AG10803 (cell line): ENCODE results near the gene LYPD6.

Experiments used
- DNase-seq: peaks from one replicate; pipeline ENCODE4 v3.0.0; 2010; ENCODE audit warnings: low read depth
- H3K4me3 ChIP-seq: 2 replicates; pipeline ENCODE4 v1.5.1; 2011; ENCODE audit warnings: mild to moderate bottlenecking, low read length, control low read depth
- TF ChIP-seq, protein P1 (sequence below): conservative IDR thresholded peaks from 2 replicates; pipeline ENCODE4 v1.5.1; 2011; ENCODE audit warnings: mild to moderate bottlenecking, low read length, control low read depth, inconsistent platforms

The LYPD6 gene

DNA sequence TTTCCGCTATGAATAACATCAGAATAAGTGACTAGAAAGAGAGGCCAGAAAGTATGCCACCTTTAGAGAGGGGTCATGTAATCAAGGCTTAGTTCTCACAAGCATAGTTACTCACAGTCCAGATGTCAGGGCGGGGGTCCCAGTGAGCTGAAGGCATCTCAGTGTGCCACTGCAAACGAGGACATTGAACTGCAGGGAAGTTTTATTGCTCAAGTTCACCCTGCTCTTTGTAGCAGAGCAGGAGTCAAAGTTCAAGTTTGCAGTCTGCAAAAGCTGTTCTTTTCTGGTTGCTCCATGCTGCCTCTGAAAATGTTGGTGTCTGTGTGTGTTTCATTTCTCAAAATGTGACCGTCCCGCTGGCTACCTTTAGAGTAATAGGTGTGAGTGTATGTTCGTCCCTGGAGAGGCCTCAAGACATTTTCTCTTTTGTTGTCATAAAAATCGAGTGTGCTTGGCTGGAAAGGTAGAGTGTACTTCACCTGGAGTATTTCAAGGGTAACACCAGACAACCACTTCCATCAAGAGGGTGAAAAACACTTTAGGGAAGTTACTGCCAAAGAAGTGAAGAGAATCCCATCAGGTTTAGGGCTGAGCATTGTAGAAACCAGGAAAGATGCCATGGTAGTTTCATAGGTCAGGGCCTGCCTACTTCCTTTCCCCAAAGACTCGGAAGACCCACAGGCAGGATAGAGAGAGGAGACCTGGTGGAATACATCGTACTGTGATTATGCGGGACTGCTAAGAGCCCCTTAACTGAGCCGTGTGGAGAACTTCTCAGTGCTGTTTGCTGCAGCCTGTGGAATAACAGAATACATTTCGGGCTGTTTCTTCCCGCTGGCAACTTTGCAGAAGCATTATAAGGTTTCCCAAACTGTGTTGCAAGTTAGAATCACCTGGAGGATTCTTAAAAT is 89.9 kb downstream of the LYPD6 start:
- DNase-seq: no peak
- no peak overlapping the region for H3K4me3 ChIP-seq

DNA sequence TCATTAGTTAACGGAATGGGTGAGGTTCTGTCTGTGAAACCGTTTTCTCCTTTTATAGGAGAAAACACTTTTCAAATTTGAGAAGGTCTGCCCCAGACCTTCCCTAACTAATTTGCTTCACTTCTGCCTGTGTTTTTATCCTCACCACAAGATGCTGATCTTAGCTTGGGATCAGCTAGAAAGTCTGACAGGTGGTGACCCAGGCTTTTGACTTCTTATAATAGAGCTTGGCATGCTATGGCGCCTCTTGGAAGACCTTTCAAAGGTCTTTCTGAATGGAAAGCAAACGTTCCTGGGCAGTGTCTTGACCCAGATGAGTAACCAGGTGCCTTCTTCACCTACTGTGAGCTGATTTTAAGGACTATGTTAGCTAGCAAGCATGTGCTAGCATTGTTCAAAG is 91.4 kb downstream of the LYPD6 start:
- no peak overlapping the region for H3K4me3 ChIP-seq

More for the DNA sequence above, 89.9 kb downstream of the LYPD6 start:
- TF ChIP-seq, protein P1, sequence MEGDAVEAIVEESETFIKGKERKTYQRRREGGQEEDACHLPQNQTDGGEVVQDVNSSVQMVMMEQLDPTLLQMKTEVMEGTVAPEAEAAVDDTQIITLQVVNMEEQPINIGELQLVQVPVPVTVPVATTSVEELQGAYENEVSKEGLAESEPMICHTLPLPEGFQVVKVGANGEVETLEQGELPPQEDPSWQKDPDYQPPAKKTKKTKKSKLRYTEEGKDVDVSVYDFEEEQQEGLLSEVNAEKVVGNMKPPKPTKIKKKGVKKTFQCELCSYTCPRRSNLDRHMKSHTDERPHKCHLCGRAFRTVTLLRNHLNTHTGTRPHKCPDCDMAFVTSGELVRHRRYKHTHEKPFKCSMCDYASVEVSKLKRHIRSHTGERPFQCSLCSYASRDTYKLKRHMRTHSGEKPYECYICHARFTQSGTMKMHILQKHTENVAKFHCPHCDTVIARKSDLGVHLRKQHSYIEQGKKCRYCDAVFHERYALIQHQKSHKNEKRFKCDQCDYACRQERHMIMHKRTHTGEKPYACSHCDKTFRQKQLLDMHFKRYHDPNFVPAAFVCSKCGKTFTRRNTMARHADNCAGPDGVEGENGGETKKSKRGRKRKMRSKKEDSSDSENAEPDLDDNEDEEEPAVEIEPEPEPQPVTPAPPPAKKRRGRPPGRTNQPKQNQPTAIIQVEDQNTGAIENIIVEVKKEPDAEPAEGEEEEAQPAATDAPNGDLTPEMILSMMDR: no peak

DNA sequence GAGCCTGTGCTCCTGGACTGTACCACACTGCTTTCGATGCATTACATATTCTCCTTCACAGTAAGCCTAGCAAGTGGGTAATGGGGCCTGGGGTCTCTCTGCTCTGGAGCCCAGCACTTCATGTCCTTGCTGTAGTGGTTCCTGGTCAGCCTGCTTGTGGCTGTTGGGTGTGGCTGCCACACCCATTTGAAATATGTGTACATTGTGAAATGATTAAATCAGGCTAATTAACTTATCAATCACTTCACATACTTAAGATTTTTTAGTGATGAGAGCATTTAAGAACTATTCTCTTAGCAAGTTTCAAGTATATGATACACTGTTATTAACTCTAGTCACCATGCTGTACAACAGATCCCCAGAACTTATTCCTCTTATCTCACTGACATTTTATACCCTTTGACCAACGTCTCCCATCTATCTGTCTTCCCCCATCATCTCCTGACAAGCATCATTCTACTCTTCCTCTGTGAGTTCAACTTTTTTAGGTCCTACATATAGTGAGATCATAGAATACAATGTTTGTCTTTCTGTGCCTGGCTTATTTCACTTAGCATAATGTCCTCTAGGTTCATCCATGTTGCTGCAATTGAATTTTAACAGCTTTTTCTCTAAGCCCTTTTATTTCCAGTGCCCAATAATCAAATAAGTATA is 92.1 kb downstream of the LYPD6 start:
- peak; percentile 76 for DNase-seq
- no peak overlapping the region for H3K4me3 ChIP-seq
- TF ChIP-seq, protein P1: no peak

More for the DNA sequence above, 91.4 kb downstream of the LYPD6 start:
- DNase-seq: no peak
- TF ChIP-seq, protein P1: no peak

DNA sequence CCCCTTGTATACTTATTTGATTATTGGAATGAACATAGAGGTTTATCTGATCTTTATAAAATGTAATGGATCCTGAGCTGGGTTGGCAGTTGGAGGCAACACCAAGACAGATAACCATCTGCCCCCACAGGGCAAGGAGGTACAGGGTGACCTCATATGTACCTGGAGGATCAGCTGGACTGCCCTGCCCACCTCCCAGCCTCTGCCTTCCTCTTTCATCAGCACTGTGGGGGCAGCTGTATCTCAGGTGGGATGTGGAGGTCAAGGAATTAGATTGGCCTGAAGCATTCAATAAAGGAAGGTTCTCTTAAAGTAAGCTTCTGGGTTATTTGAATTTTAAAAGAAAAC is 92.6 kb downstream of the LYPD6 start:
- no peak for DNase-seq
- H3K4me3 ChIP-seq: no peak overlapping the region
- TF ChIP-seq, protein P1: no peak

DNA sequence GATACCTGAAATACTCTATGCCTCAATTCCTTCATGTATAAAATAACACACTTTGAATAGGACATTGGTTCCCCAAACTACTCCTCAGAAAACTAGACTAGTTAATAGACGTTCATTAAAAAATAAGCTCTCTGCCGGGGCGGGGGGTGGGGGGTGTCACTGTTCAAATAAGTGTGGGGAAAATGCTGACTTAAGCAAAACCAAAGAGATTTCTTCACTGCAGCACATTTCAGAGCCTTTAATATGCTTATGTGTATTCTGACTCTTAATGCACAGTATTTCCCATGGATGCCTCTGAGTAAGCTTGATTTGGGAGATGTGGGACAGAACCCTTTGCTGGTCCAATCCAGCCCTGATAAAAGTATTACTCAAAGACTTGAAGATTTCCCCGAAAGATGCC is 93.2 kb downstream of the LYPD6 start:
- DNase-seq: no peak
- no peak overlapping the region for H3K4me3 ChIP-seq
- TF ChIP-seq, protein P1: no peak

DNA sequence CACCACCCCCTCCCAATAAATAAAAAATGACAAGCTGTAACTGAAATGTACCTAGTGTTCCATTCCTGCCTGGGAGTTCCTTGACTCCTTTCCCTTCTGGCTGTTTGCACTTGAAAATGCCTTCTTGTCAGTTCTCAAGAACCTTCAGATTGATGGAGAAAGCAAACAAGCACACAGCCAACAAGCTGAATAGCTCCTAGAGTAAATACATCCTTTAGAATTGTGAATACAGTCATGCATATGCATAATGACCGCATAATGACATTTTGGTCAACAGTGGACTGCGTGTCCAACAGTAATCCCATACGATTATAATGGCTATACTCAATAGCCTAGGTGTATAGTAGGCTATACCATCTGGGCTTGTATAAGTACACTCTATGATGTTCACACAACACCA is 97.0 kb downstream of the LYPD6 start:
- H3K4me3 ChIP-seq: no peak overlapping the region
- TF ChIP-seq, protein P1: no peak
- DNase-seq: no peak

DNA sequence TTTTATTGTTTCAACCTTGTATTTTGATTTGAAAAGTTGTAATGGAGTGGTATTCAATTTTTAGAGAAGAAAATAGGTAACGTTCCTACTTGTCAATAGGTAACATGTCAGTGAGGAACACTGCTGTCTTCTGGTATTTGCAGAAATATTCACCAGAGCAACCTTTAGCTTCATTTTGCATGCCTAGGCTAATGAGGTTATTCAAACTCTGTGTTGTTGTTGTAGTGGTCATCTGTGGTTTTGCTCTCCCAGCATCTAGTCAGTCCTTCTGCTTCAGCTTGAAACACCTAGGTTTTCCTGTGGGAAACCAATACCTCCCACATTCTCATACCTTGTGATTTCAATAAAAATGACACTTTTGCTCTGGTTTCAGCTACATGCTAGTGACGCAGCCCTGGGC is 98.4 kb downstream of the LYPD6 start:
- no peak overlapping the region for H3K4me3 ChIP-seq
- DNase-seq: no peak
- TF ChIP-seq, protein P1: no peak
